DMS53 treated with DMSO at 0.1 percent for 48 hours (cell line): ENCODE results near the gene USF1.
A peak's percentile ranks its signal among the peaks of the same experiment; 100 is the strongest.

Experiments
- DNase-seq: peaks from one replicate; lab custom pipeline; 2025; ENCODE audit not compliant: unreplicated experiment; lab: John Stamatoyannopoulos, UW

Gene USF1

GRCh38 chr1:161045736-161046604 is at the start of gene USF1:
Gene USF1, minus strand, starts transcription at chr1:161045977. Its CDS starts 2,702 bp downstream, at chr1:161043275.
- DNase-seq: peak; percentile 86

- no peak for DNase-seq
Measured at GRCh38 chr1:161095230-161095629, 49.5 kb upstream of the USF1 start.

GRCh38 chr1:161094481-161094880 is 48.7 kb upstream of the USF1 start:
- DNase-seq: no peak

- DNase-seq: no peak
Measured at GRCh38 chr1:161092621-161093028, 46.8 kb upstream of the USF1 start.

GRCh38 chr1:161091796-161092507 is 46.2 kb upstream of the USF1 start:
- no peak for DNase-seq

- DNase-seq: no peak
Measured at GRCh38 chr1:161091093-161091492, 45.3 kb upstream of the USF1 start.

- DNase-seq: no peak
Measured at GRCh38 chr1:161090617-161091016, 44.8 kb upstream of the USF1 start.

GRCh38 chr1:161089938-161090337 is 44.2 kb upstream of the USF1 start:
- no peak for DNase-seq

- DNase-seq: peak; percentile 44
Measured at GRCh38 chr1:161089251-161089924, 43.6 kb upstream of the USF1 start, which contains the start of gene NECTIN4. Gene NECTIN4, minus strand, starts transcription at chr1:161089558. Its CDS starts 262 bp downstream, at chr1:161089296.

- no peak for DNase-seq
Measured at GRCh38 chr1:161088587-161089110, 42.9 kb upstream of the USF1 start.

GRCh38 chr1:161086457-161086856 is 40.7 kb upstream of the USF1 start:
- DNase-seq: no peak

- DNase-seq: no peak
Measured at GRCh38 chr1:161085165-161085564, 39.4 kb upstream of the USF1 start.

GRCh38 chr1:161084597-161084988 is 38.8 kb upstream of the USF1 start:
- no peak for DNase-seq

- no peak for DNase-seq
Measured at GRCh38 chr1:161083748-161084596, 38.2 kb upstream of the USF1 start.

GRCh38 chr1:161082996-161083747 is 37.4 kb upstream of the USF1 start:
- DNase-seq: peak; percentile 68

GRCh38 chr1:161082483-161082882 is 36.7 kb upstream of the USF1 start:
- DNase-seq: no peak

GRCh38 chr1:161081519-161081918 is 35.7 kb upstream of the USF1 start:
- no peak for DNase-seq

- no peak for DNase-seq
Measured at GRCh38 chr1:161080441-161081405, 34.9 kb upstream of the USF1 start.
